Gastrocnemius medialis (tissue), 4 donors: Measurements from ENCODE around the gene BRWD1. TPM values are rescaled to one million over a fixed set of nuclear protein-coding genes. Genes with fewer than 3 reads are reported as not detected.

Experiments
- ATAC-seq, 2 donors: fragments of 150-250 bp; one replicate each; pipeline ENCODE4 v1.9.1; 2016
- DNase-seq, 2 donors: peaks; one replicate each; pipeline ENCODE4 v3.0.0-alpha.2; 2019
- H3K27ac ChIP-seq, 4 donors: fragments of 200-600 bp; sonication (generic); 1 replicate in 1 of 4; 2 replicates in 3 of 4; pipeline ENCODE4 v1.5.1; 2016 to 2018; ENCODE audit warnings: mild to moderate bottlenecking in 2 of 4, moderate library complexity in 1 of 4
- H3K27me3 ChIP-seq, 3 donors: fragments of 200-600 bp; sonication (generic) in 2 of 3; 1 replicate in 1 of 3; 2 replicates in 2 of 3; pipeline versions ENCODE4 v1.5.1 to v1.6.0; 2016 to 2019; ENCODE audit warnings: mild to moderate bottlenecking in 1 of 3, moderate library complexity in 1 of 3
- H3K36me3 ChIP-seq, 2 donors: fragments of 200-600 bp; sonication (generic) in 1 of 2; one replicate each; pipeline ENCODE4 v1.5.1; 2017 to 2018
- H3K4me1 ChIP-seq, 2 donors: fragments of 200-600 bp; sonication (generic) in 1 of 2; one replicate each; pipeline ENCODE4 v1.5.1; 2016 to 2017; ENCODE audit warnings: mild to moderate bottlenecking in 2 of 2
- H3K4me3 ChIP-seq, 4 donors: fragments of 200-600 bp; sonication (generic) in 3 of 4; 1 replicate in 1 of 4; 2 replicates in 3 of 4; pipeline ENCODE4 v1.5.1; 2016 to 2019; ENCODE audit warnings: mild to moderate bottlenecking in 2 of 4
- H3K9me3 ChIP-seq, 3 donors: fragments of 200-600 bp; sonication (generic) in 2 of 3; 1 replicate in 1 of 3; 2 replicates in 2 of 3; pipeline ENCODE4 v1.5.1; 2016 to 2019
- POLR2A ChIP-seq, 2 donors: fragments of 450-650 bp; IDR thresholded peaks; one replicate each; pipeline ENCODE4 v1.6.1; 2017; ENCODE audit warnings: antibody characterized with exemption in 2 of 2, mild to moderate bottlenecking in 2 of 2, moderate library complexity in 2 of 2
- in situ Hi-C, 4 donors: fragments of 200-750 bp; cut with MboI; loops; one replicate each; pipeline versions ENCODE4 v1.15.0 to v1.8.0; 2017; ENCODE audit warnings: low sequenced_read_pairs in 4 of 4
- intact Hi-C: fragments of 100-400 bp; cut with DNase I; formaldehyde crosslinking; loops from one replicate; pipeline ENCODE4 v1.15.1; 2023; ENCODE audit warnings: low total_unique reads
- total RNA-seq, 4 donors: library from RNA; depleted of rRNA; stranded (reverse); fragments of >200 nt; gene quantifications; one replicate each; pipeline versions ENCODE4 v1.1.0 to v1.2.3, GENCODE V29; 2016
- TF ChIP-seq, protein P1 (sequence below), 5 experiments: fragments of 450-650 bp in 3 of 5; fragments of 200-600 bp in 2 of 5; sonication (generic) in 2 of 5; IDR thresholded peaks in 4 of 5; conservative IDR thresholded peaks in 1 of 5; 1 replicate in 4 of 5; 2 replicates in 1 of 5; pipeline ENCODE4 v1.5.1; 2016 to 2019; ENCODE audit warnings: antibody characterized with exemption in 5 of 5, mild to moderate bottlenecking in 3 of 5, moderate library complexity in 3 of 5

The BRWD1 gene
- total RNA-seq, 4 donors from 2014 or later = 42.2 to 65.7 (median 50.4) TPM

GRCh38 chr21:39344848-39345247, 31.4 kb upstream of the BRWD1 start:
- no peaks in the 10 kb centered on the region for H3K9me3 ChIP-seq
- H3K27me3 ChIP-seq = no peaks in the 10 kb centered on the region
- no peak overlapping the region for H3K27ac ChIP-seq
- in situ Hi-C loops (no loop called here), intact Hi-C loops (no loop called here)
- H3K4me3 ChIP-seq = no peak overlapping the region
- peaks cover 14 to 15% of the 10 kb centered on the region in 2 donors for H3K4me1 ChIP-seq
- H3K36me3 ChIP-seq = peaks cover 5 to 42% of the 10 kb centered on the region in 2 donors
- no peak for DNase-seq
- ATAC-seq = no peak
- no peak for TF ChIP-seq POLR2A (IDR thresholded peaks at IDR 0.05)
- TF ChIP-seq, protein P1, sequence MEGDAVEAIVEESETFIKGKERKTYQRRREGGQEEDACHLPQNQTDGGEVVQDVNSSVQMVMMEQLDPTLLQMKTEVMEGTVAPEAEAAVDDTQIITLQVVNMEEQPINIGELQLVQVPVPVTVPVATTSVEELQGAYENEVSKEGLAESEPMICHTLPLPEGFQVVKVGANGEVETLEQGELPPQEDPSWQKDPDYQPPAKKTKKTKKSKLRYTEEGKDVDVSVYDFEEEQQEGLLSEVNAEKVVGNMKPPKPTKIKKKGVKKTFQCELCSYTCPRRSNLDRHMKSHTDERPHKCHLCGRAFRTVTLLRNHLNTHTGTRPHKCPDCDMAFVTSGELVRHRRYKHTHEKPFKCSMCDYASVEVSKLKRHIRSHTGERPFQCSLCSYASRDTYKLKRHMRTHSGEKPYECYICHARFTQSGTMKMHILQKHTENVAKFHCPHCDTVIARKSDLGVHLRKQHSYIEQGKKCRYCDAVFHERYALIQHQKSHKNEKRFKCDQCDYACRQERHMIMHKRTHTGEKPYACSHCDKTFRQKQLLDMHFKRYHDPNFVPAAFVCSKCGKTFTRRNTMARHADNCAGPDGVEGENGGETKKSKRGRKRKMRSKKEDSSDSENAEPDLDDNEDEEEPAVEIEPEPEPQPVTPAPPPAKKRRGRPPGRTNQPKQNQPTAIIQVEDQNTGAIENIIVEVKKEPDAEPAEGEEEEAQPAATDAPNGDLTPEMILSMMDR (IDR thresholded peaks at IDR 0.05 in 4 of 5, conservative IDR thresholded peaks at IDR 0.05 in 1 of 5) = no peak

DNA sequence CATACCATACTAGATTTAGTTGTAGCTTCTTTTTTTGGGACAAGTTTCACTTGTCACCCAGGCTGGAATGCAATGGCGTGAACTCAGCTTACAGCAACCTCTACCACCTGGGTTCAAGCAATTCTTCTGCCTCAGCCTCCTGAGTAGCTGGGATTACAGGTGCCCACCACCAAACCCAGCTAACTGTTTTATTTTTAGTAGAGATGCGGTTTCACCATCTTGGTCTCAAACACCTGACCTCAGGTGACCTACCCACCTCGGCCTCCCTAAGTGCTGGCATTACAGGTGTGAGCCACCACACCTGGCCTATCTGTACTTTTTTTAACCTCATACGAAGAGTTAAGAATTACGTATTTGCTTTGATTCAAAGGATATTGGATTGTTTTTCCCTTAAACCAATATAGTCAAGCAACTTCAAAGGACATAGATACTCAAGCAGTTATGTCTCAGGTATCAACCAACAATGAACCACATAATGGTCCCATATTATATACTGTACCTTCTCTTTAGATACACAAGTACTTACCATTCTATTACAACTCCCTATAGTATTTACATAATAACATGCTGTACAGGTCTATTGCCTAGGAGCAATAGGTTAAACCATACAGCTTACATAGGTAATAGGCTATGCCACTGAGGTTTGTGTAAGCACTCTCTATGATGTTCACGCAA, 28.0 kb upstream of the BRWD1 start:
- DNase-seq (no peak), ATAC-seq (no peak)
- H3K4me3 ChIP-seq = no peak overlapping the region
- no peaks in the 10 kb centered on the region for H3K4me1 ChIP-seq
- peaks cover 5 to 42% of the 10 kb centered on the region in 2 donors for H3K36me3 ChIP-seq
- in situ Hi-C loops (no loop called here), intact Hi-C loops (no loop called here)
- TF ChIP-seq POLR2A (IDR thresholded peaks at IDR 0.05) = no peak
- TF ChIP-seq, protein P1 (IDR thresholded peaks at IDR 0.05 in 4 of 5, conservative IDR thresholded peaks at IDR 0.05 in 1 of 5) = no peak
- H3K27ac ChIP-seq = no peak overlapping the region
- H3K9me3 ChIP-seq = no peaks in the 10 kb centered on the region
- no peaks in the 10 kb centered on the region for H3K27me3 ChIP-seq

- DNase-seq (no peak), ATAC-seq (no peak)
- H3K36me3 ChIP-seq = peaks cover 5 to 39% of the 10 kb centered on the region in 2 donors
- intact Hi-C loops (no loop called here), in situ Hi-C loops (no loop called here)
- TF ChIP-seq, protein P1 (IDR thresholded peaks at IDR 0.05 in 4 of 5, conservative IDR thresholded peaks at IDR 0.05 in 1 of 5) = no peak
- TF ChIP-seq POLR2A (IDR thresholded peaks at IDR 0.05) = no peak
- H3K4me3 ChIP-seq = no peak overlapping the region
- H3K4me1 ChIP-seq = no peaks in the 10 kb centered on the region
- no peaks in the 10 kb centered on the region for H3K9me3 ChIP-seq
- H3K27me3 ChIP-seq = no peaks in the 10 kb centered on the region
- no peak overlapping the region for H3K27ac ChIP-seq
Measured at GRCh38 chr21:39340687-39341086, 27.3 kb upstream of the BRWD1 start.

DNA sequence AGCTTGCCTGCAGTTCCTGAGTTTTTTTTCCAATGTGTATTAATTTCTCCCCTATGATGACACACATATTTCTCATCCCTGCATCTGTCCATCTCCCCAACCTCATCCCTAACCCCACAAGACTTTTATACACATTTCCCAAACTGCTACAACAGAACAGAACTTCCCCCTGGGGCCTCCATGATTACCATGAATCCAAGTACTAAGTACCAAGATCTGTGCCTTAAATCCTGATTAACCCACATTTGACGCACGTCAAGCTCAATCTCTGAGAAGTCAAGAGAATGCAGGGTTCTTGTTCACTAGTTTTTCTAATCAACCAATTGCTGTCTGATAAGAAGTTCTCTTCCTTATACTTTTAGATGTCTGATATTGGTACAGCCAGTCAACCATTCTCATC, 25.8 kb upstream of the BRWD1 start:
- TF ChIP-seq, protein P1 (IDR thresholded peaks at IDR 0.05 in 4 of 5, conservative IDR thresholded peaks at IDR 0.05 in 1 of 5) = no peak
- no peak for TF ChIP-seq POLR2A (IDR thresholded peaks at IDR 0.05)
- Histone ChIP-seq H3K27me3 (no peaks in the 10 kb centered on the region), H3K9me3 (no peaks in the 10 kb centered on the region), H3K27ac (no peak overlapping the region), H3K4me3 (no peak overlapping the region), H3K4me1 (no peaks in the 10 kb centered on the region), H3K36me3 (peaks cover 5 to 24% of the 10 kb centered on the region in 2 donors)
- intact Hi-C loops = no loop called here
- in situ Hi-C loops = no loop called here
- ATAC-seq (no peak), DNase-seq (no peak)
